T follicular helper cell (primary cell): ENCODE data around the gene SSR1.
"Not testable (repeated sequence)": the region's sequence is repeated elsewhere in the genome, so short reads cannot be mapped to it uniquely, and the experiment has no call there.

Source experiments
- DNase-seq: peaks from one replicate; pipeline ENCODE4 v3.0.0-alpha.2; 2020; ENCODE audit warnings: low read depth

The SSR1 gene

GRCh38 chr6:7317538-7317937, 4.5 kb upstream of the SSR1 start:
- no peak for DNase-seq

DNA sequence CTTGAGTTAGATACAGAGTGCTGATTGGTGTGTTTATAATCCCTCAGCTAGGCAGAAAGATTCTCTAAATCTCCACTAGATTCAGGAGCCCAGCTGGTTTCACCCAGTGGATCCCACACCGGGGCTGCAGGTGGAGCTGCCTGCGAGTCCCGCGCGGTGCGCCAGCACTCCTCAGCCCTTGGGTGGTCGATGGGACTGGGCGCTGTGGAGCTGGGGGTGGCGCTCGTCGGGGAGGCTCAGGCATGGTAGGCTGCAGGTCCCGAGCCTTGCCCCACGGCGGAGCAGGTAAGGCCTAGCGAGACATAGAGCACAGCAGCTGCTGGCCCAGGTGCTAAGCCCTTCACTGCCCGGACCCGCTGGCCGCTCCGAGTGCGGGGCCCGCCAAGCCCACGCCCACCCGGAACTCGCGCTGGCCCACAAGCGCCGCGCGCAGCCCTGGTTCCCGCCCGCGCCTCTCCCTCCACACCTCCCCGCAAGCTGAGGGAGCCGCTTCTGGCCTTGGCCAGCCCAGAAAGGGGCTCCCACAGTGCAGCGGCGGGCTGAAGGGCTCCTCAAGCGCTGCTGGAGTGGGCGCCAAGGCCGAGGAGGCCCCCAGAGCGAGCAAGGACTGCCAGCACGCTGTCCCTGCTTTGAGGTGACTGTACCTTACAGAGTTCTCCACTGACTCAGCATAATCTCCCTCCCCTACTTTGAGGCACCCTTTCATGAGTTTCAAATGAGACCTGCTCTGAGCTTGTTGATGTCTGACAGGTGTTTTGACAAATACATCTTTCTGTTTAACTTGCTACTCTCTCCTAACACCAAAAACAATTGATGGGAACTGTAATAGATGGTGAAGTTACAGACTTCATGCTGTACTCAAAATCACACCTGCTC, 3.9 kb upstream of the SSR1 start:
- no peak for DNase-seq

- DNase-seq = no peak
These were observed 3.0 kb upstream of the SSR1 start for GRCh38 chr6:7315948-7316365.

GRCh38 chr6:7315087-7315947, 2.3 kb upstream of the SSR1 start:
- not testable (repeated sequence) for DNase-seq

GRCh38 chr6:7314414-7314813, 1.4 kb upstream of the SSR1 start:
- no peak for DNase-seq

- no peak for DNase-seq
These were observed 636 bp upstream of the SSR1 start for GRCh38 chr6:7313505-7314165.

- no peak for DNase-seq
These were observed 933 bp downstream of the SSR1 start for GRCh38 chr6:7311917-7312615.

DNA sequence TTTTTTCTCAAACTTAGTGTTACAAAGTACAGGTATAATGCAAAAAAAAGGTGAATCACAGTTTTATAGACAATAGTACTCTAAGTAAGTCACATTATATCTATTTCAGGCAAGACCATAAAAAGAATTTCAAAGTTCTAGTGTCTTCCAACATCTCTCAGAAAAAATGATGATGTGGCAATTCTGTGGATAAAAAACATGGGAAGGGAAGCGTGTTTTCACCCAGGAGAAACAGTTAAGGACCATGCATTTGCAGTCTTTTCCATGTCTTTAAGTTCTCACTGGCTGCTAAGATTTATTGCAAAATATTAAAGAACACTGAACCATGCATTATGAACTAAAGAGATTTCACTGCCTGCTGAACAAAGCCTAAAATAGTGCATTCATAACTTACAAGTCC, 1.8 kb downstream of the SSR1 start:
- DNase-seq = no peak

- DNase-seq = no peak
These were observed 3.9 kb downstream of the SSR1 start for GRCh38 chr6:7309050-7309449.

DNA sequence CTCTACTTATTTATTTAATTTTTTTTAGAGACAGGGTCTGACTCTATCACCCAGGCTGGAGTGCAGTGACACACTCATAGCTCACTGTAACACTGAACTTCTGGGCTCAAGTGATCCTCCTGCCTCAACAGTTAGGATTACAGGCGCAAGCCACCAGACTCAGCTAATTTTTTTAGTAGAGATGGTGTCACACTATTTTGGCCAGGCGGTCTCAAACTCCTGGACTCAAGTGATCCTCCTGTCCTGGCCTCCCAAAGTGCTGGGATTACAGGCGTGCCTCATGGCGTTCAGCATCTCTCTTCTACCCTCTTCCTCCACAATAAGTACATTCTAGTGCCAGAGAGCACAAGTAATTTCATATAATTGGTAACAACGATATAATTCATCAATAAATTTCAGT, 5.5 kb downstream of the SSR1 start:
- no peak for DNase-seq

DNA sequence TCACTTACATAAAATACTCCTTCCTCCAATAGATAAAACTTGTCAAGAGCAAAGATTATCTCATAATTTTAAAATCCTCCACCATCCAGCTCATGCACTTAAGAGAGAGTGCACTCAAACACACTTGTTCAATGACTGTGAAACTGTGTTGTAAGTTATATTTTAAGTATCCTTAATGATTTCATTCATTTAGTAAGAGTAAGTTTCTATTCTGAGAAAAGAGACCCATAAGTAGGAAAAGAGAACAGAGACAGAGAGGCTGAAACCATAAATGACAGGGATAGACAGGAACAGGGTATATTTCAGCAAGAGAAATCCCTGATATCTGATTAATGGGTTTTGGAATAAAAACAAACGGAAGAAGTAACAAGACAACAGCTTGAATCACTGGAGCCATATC, 8.2 kb downstream of the SSR1 start:
- no peak for DNase-seq

GRCh38 chr6:7301702-7302101, 11.3 kb downstream of the SSR1 start:
- no peak for DNase-seq

- DNase-seq = no peak
These were observed 12.1 kb downstream of the SSR1 start for GRCh38 chr6:7300926-7301325.

GRCh38 chr6:7298113-7298512, 14.9 kb downstream of the SSR1 start:
- no peak for DNase-seq

DNA sequence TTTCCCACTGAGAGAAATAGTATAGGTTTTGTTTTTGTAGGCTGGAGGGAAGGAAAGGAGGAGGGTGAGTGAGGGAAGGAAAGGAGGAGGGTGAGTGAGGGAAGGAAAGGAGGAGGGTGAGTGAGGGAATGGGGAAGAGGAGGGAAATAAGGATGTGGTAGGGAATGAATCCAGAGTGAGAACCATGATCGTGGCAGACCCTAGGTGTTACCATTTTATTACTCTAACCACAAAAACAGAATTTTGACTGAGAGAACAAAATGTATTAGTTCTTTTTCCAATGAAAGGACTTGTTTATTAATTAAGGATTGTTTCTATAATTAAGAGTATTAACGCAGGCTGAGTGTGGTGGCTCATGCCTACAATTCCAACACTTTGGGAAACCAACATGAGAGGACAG, 16.4 kb downstream of the SSR1 start:
- DNase-seq = no peak

DNA sequence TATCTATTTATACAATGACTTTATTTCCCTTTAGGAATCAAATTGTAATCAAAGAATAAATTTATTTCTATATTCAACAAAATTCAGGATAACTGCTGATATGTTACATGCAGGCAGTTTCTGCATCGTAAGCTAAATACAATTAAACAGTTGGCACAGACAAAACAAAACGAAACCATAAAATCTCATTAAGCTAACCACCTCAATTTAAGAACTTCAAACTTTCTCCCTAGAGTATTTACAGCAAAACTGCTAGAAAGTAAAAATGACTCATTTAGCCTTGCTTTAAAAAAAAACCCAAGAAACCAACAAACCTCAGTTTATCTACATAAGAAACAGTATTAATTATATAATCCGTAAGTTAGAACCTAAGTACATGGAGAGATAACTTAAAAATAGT, 17.1 kb downstream of the SSR1 start:
- no peak for DNase-seq

DNA sequence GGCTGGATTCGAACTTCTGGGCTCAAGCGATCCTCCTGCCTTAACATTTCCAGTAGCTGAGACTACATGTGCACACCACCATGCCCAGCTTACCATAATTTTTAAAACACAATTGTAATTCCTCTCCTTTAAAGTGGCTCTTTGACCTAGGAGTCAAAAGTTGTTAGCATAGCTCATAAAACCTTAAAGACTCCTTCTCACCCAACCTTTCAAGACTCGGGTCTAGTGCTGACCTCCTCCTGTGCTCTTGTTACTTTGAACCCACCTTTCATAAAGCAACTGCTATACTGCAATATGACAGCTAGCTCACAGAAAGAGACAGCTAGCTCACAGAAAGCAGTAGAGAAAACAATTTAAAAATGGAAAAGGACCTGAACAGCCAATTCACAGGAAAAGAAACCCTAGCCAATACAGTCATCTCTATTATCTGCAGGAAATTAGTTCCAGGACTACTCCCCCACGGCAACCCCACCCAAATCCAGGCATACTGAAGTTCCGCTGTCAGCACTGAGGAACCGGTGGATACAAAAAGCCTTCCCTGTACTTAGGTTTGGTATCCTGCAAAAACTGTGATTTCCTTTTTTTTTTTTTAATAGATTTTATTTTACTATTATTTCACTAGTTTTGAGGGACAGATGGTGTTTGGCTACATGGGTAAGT, 20.3 kb downstream of the SSR1 start:
- no peak for DNase-seq

- no peak for DNase-seq
These were observed 22.9 kb downstream of the SSR1 start for GRCh38 chr6:7290079-7290478.

DNA sequence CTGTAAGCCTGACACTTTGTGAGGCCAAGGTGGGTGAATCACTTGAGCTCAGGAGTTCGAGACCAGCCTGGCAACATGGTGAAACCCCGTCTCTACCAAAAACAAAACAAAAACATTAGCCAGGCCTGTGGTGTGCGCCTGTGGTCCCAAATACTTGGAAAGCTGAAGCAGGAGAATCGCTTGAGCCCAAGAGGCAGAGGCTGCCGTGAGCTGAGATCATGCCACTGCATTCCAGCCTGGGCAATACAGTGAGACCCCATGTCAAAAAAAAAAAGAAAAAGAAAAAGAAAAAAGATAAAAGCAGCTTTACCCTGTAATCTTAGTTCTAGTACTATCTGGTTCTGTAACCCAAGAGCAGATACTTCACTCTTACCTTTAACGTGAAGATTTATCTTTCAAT, 27.6 kb downstream of the SSR1 start:
- DNase-seq = no peak

- DNase-seq = no peak
These were observed 29.3 kb downstream of the SSR1 start for GRCh38 chr6:7283676-7284075.
